CD14-positive monocyte (primary cell): ENCODE results near the gene MED13L. TPM values are rescaled to one million over a fixed set of nuclear protein-coding genes. Genes with fewer than 3 reads are reported as not detected.

Experiments
- DNase-seq, 3 donors: peaks; one replicate each; pipeline ENCODE4 v3.0.0-alpha.2; 2011 to 2022
- H2AFZ ChIP-seq: 2 replicates; pipeline ENCODE4 v1.6.0; 2012; ENCODE audit warnings: mild to moderate bottlenecking, low read depth, low read length, inconsistent platforms; ENCODE audit not compliant: insufficient read depth, poor library complexity, severe bottlenecking
- H3K27ac ChIP-seq, 2 donors: 1 replicate in 1 of 2; 2 replicates in 1 of 2; pipeline ENCODE4 v1.5.1; 2012 to 2013; ENCODE audit warnings: low read length in 2 of 2, control low read depth in 1 of 2, inconsistent platforms in 1 of 2, low read depth in 1 of 2, mild to moderate bottlenecking in 1 of 2
- H3K27me3 ChIP-seq, 2 donors: one replicate each; pipeline versions ENCODE4 v1.6.0 to v1.6.1; 2011 to 2013; ENCODE audit warnings: low read length in 2 of 2; ENCODE audit not compliant: control insufficient read depth in 2 of 2, insufficient read depth in 2 of 2
- H3K36me3 ChIP-seq, 2 donors: replicated peaks in 1 of 2; 1 replicate in 1 of 2; 2 replicates in 1 of 2; pipeline versions ENCODE4 v1.5.1 to v1.6.1; 2012 to 2013; ENCODE audit warnings: low read length in 2 of 2, control low read depth in 1 of 2, inconsistent platforms in 1 of 2, mild to moderate bottlenecking in 1 of 2; ENCODE audit not compliant: insufficient read depth in 2 of 2, control insufficient read depth in 1 of 2
- H3K4me1 ChIP-seq, 2 donors: 1 replicate in 1 of 2; 2 replicates in 1 of 2; pipeline versions ENCODE4 v1.5.1 to v1.6.1; 2012 to 2013; ENCODE audit warnings: low read length in 2 of 2, control low read depth in 1 of 2, inconsistent platforms in 1 of 2, mild to moderate bottlenecking in 1 of 2, moderate library complexity in 1 of 2; ENCODE audit not compliant: insufficient read depth in 2 of 2, control insufficient read depth in 1 of 2
- H3K4me2 ChIP-seq: replicated peaks from 2 replicates; pipeline ENCODE3; 2012; ENCODE audit warnings: low read length, moderate library complexity, mild to moderate bottlenecking; ENCODE audit not compliant: poor library complexity, severe bottlenecking; ENCODE audit errors: extremely low read depth
- H3K4me3 ChIP-seq, 3 experiments: fragments of 200-600 bp in 1 of 3; sonication (generic) in 1 of 3; replicated peaks in 1 of 3; 1 replicate in 2 of 3; 2 replicates in 1 of 3; pipeline ENCODE4 v1.5.1; 2011 to 2013; ENCODE audit warnings: low read length in 3 of 3, mild to moderate bottlenecking in 3 of 3, control low read depth in 2 of 3, low read depth in 2 of 3, inconsistent platforms in 1 of 3, moderate library complexity in 1 of 3
- H3K79me2 ChIP-seq: 2 replicates; pipeline ENCODE4 v1.6.0; 2012; ENCODE audit warnings: mild to moderate bottlenecking, control low read depth, inconsistent platforms, low read length, moderate library complexity; ENCODE audit not compliant: insufficient read depth
- H3K9ac ChIP-seq: 2 replicates; pipeline ENCODE4 v1.6.0; 2017; ENCODE audit warnings: low read length, mild to moderate bottlenecking; ENCODE audit not compliant: insufficient read depth, poor library complexity, severe bottlenecking
- H3K9me3 ChIP-seq, 2 donors: replicated peaks in 1 of 2; 1 replicate in 1 of 2; 2 replicates in 1 of 2; pipeline versions ENCODE4 v1.5.1 to v1.6.1; 2012 to 2013; ENCODE audit warnings: low read length in 2 of 2, control low read depth in 1 of 2; ENCODE audit not compliant: control insufficient read depth in 1 of 2, insufficient read depth in 1 of 2
- H4K20me1 ChIP-seq: 2 replicates; pipeline ENCODE4 v1.6.0; 2012; ENCODE audit warnings: mild to moderate bottlenecking, low read length, control low read depth, moderate library complexity; ENCODE audit not compliant: insufficient read depth
- H3K27ac Mint-ChIP-seq, 7 donors: one replicate each; pipeline ENCODE4 v1.8.0; 2020; ENCODE audit warnings: mild to moderate bottlenecking in 7 of 7, mixed read lengths in 7 of 7, moderate library complexity in 6 of 7, inconsistent platforms in 2 of 7
- H3K27me3 Mint-ChIP-seq, 3 donors: one replicate each; pipeline ENCODE4 v1.8.0; 2021 to 2022; ENCODE audit warnings: low read depth in 3 of 3, mild to moderate bottlenecking in 3 of 3, mixed read lengths in 3 of 3, moderate library complexity in 3 of 3, inconsistent platforms in 1 of 3
- H3K36me3 Mint-ChIP-seq, 2 donors: one replicate each; pipeline ENCODE4 v1.8.0; 2020; ENCODE audit warnings: mixed read lengths in 2 of 2, inconsistent platforms in 1 of 2, mild to moderate bottlenecking in 1 of 2
- H3K4me1 Mint-ChIP-seq: one replicate; pipeline ENCODE4 v1.8.0; 2020; ENCODE audit warnings: mild to moderate bottlenecking, mixed read lengths
- H3K4me3 Mint-ChIP-seq, 2 donors: one replicate each; pipeline ENCODE4 v1.8.0; 2020; ENCODE audit warnings: mild to moderate bottlenecking in 2 of 2, mixed read lengths in 2 of 2, moderate library complexity in 1 of 2
- H3K9me3 Mint-ChIP-seq, 7 donors: one replicate each; pipeline ENCODE4 v1.8.0; 2020 to 2022; ENCODE audit warnings: mixed read lengths in 7 of 7, mild to moderate bottlenecking in 6 of 7, moderate library complexity in 6 of 7, inconsistent platforms in 2 of 7
- whole genome bisulfite sequencing: methylation state at CpG from one replicate; pipeline ENCODE4 v1.1.5; 2013; ENCODE audit warnings: missing lambda C conversion rate; ENCODE audit not compliant: insufficient coverage; 5-methylcytosine and 5-hydroxymethylcytosine counted together
- intact Hi-C, 2 donors: fragments of 100-400 bp; cut with micrococcal nuclease; formaldehyde crosslinking; loops; one replicate each; pipeline versions ENCODE4 v1.15.0 to v1.15.1; 2023
- polyA plus RNA-seq, 3 donors: library from polyadenylated mRNA; depleted of rRNA in 1 of 3; unstranded in 2 of 3; stranded (reverse) in 1 of 3; fragments of 300-500 nt in 2 of 3; fragments of >200 nt in 1 of 3; fragmentation: Illumina TruSeq in 2 of 3; gene quantifications; 1 replicate in 2 of 3; 2 replicates in 1 of 3; pipeline ENCODE4 v1.2.3, GENCODE V29; 2012 to 2021
- TF ChIP-seq, protein P1 (sequence below): fragments of 200-600 bp; IDR thresholded peaks from one replicate; pipeline ENCODE4 v1.8.0; 2022; ENCODE audit warnings: antibody characterized with exemption, mild to moderate bottlenecking

Gene MED13L
- polyA plus RNA-seq, 3 donors: 4.4 to 42.0 (median 7.5) TPM

DNA sequence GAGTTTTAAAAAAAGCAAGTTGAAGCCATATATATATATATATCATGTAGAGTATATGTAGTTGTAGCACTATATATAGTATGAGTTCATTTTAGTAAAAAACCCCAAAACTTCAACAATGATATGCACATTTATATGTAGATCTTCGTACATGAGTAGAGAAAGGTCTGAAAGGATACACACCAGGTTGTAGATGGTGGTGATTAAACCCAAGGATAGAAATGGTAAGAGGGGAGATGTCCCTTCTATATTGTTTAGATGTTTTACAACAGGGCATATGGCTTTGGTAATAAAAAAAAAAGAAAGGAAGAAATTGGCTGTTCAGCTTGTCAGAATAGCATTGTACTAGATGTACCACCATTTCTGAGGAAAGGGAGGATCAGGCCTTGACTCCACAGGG, 31.9 kb upstream of the MED13L start:
- H3K27me3 Mint-ChIP-seq: peaks cover 0 to 2% (median 0%) of the 10 kb centered on the region in 3 donors
- WGBS: no CpG with 5 or more reads among the region's 1 CpG
- H2AFZ ChIP-seq: no peak overlapping the region
- no peak overlapping the region for H3K4me2 ChIP-seq
- H3K36me3 Mint-ChIP-seq: no peaks in the 10 kb centered on the region
- peaks cover 0 to 5% (median 2%) of the 10 kb centered on the region in 7 donors for H3K9me3 Mint-ChIP-seq
- H3K36me3 ChIP-seq: no peaks in the 10 kb centered on the region
- H3K9ac ChIP-seq: no peak overlapping the region
- peaks cover 16% of the 10 kb centered on the region for H3K4me1 Mint-ChIP-seq
- DNase-seq: no peak
- no peaks in the 10 kb centered on the region for H3K79me2 ChIP-seq
- H3K27ac ChIP-seq: no peak overlapping the region
- H3K9me3 ChIP-seq: no peaks in the 10 kb centered on the region
- no peak overlapping the region for H3K27ac Mint-ChIP-seq
- no peaks in the 10 kb centered on the region for H4K20me1 ChIP-seq
- TF ChIP-seq, protein P1, sequence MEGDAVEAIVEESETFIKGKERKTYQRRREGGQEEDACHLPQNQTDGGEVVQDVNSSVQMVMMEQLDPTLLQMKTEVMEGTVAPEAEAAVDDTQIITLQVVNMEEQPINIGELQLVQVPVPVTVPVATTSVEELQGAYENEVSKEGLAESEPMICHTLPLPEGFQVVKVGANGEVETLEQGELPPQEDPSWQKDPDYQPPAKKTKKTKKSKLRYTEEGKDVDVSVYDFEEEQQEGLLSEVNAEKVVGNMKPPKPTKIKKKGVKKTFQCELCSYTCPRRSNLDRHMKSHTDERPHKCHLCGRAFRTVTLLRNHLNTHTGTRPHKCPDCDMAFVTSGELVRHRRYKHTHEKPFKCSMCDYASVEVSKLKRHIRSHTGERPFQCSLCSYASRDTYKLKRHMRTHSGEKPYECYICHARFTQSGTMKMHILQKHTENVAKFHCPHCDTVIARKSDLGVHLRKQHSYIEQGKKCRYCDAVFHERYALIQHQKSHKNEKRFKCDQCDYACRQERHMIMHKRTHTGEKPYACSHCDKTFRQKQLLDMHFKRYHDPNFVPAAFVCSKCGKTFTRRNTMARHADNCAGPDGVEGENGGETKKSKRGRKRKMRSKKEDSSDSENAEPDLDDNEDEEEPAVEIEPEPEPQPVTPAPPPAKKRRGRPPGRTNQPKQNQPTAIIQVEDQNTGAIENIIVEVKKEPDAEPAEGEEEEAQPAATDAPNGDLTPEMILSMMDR: no peak
- H3K4me1 ChIP-seq: peaks cover 8 to 12% of the 10 kb centered on the region in 2 donors
- H3K27me3 ChIP-seq: no peaks in the 10 kb centered on the region
- no peak overlapping the region for H3K4me3 Mint-ChIP-seq
- H3K4me3 ChIP-seq: no peak overlapping the region
- intact Hi-C loops: loop anchor here in 1 of 2 donors (5.0 kb wide), 1 partner anchor 33 kb away; no protein-coding TSS in a partner anchor

DNA sequence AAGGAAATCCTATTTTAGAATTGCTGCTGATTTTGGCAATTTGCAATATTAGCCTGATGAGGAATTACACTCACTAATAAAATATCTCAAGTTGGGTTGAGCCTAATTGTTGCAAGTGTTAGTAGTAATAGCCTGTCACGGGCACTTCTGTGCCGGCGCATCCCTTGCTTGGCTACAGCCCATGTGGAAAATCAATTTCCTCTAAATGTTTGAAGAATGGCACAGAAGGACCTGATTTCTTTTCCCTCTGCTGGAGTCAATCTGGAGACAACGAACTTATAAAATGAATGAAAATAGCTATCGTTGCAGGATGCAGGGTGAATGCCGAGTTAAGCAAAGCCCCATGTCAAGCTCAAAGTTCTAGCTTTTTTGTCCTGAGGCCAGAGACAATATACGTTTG, 31.2 kb upstream of the MED13L start:
- intact Hi-C loops: loop anchor here in 1 of 2 donors (5.0 kb wide), 1 partner anchor 34 kb away; no protein-coding TSS in a partner anchor
- Histone ChIP-seq H3K9me3 (no peaks in the 10 kb centered on the region), H4K20me1 (no peaks in the 10 kb centered on the region), H3K4me1 (peaks cover 12 to 15% of the 10 kb centered on the region in 2 donors), H3K9ac (no peak overlapping the region), H3K36me3 (no peaks in the 10 kb centered on the region), H3K27me3 (no peaks in the 10 kb centered on the region), H3K79me2 (no peaks in the 10 kb centered on the region), H3K4me2 (no peak overlapping the region), H2AFZ (no peak overlapping the region), H3K4me3 (no peak overlapping the region), H3K27ac (no peak overlapping the region)
- peaks cover 0 to 4% (median 2%) of the 10 kb centered on the region in 7 donors for H3K9me3 Mint-ChIP-seq
- no peak overlapping the region for H3K27ac Mint-ChIP-seq
- WGBS: 100% methylated on average over 3 of the region's 7 CpGs
- no peak for DNase-seq
- H3K27me3 Mint-ChIP-seq: peaks cover 0 to 2% (median 0%) of the 10 kb centered on the region in 3 donors
- TF ChIP-seq, protein P1: no peak
- H3K4me1 Mint-ChIP-seq: peaks cover 19% of the 10 kb centered on the region
- H3K4me3 Mint-ChIP-seq: no peak overlapping the region
- no peaks in the 10 kb centered on the region for H3K36me3 Mint-ChIP-seq
